Kidney (tissue), 22 donors: ENCODE data around the gene FADS2. TPM values are rescaled to one million over a fixed set of nuclear protein-coding genes. Genes with fewer than 3 reads are reported as not detected.

ENCODE experiments used
- DNase-seq, 5 donors: peaks; one replicate each; pipeline ENCODE4 v3.0.0-alpha.2; 2013 to 2020
- FAIRE-seq: peaks from 2 replicates; lab custom pipeline; 2012; peaks lifted over from hg19 to GRCh38; lab: Jason Lieb, UNC
- H3K27ac ChIP-seq, 2 donors: one replicate each; pipeline ENCODE4 v1.7.0; 2013; ENCODE audit warnings: low read depth in 2 of 2, low read length in 2 of 2, inconsistent platforms in 1 of 2
- H3K27me3 ChIP-seq: one replicate; pipeline ENCODE4 v1.7.1; 2013; ENCODE audit warnings: low read length, inconsistent platforms; ENCODE audit not compliant: control insufficient read depth, insufficient read depth
- H3K36me3 ChIP-seq, 3 donors: one replicate each; pipeline versions ENCODE4 v1.7.0 to v1.7.1; 2013; ENCODE audit warnings: low read length in 3 of 3, control low read depth in 1 of 3, inconsistent platforms in 1 of 3; ENCODE audit not compliant: insufficient read depth in 3 of 3, control insufficient read depth in 2 of 3
- H3K4me1 ChIP-seq, 3 donors: one replicate each; pipeline versions ENCODE4 v1.7.0 to v1.7.1; 2013; ENCODE audit warnings: low read length in 3 of 3, inconsistent platforms in 1 of 3, low read depth in 1 of 3; ENCODE audit not compliant: control insufficient read depth in 2 of 3, insufficient read depth in 2 of 3
- H3K4me3 ChIP-seq, 3 donors: one replicate each; pipeline versions ENCODE4 v1.7.0 to v1.8.1; 2013; ENCODE audit warnings: low read length in 3 of 3, control low read depth in 1 of 3, inconsistent platforms in 1 of 3
- H3K9ac ChIP-seq, 3 donors: one replicate each; pipeline versions ENCODE4 v1.7.0 to v1.7.1; 2013; ENCODE audit warnings: low read length in 3 of 3, control low read depth in 1 of 3, inconsistent platforms in 1 of 3
- H3K9me3 ChIP-seq, 3 donors: one replicate each; pipeline versions ENCODE4 v1.7.0 to v1.7.1; 2013; ENCODE audit warnings: low read length in 3 of 3, control low read depth in 1 of 3, inconsistent platforms in 1 of 3; ENCODE audit not compliant: control insufficient read depth in 2 of 3, insufficient read depth in 1 of 3
- intact Hi-C: fragments of 100-400 bp; cut with DNase I; formaldehyde crosslinking; loops from one replicate; pipeline ENCODE4 v1.11.1; 2022
- long read RNA-seq, 10 donors: library from polyadenylated mRNA in 1 of 10; unstranded in 1 of 10; transcript quantifications; one replicate each; pipeline ENCODE4 v2.0.0 and lab custom pipeline, GENCODE V29; 2021 to 2026
- polyA plus RNA-seq: library from polyadenylated mRNA; stranded (reverse); fragments of 350-450 nt; fragmentation: Illumina TruSeq; extraction: RNeasy Lipid Tissue Mini Kit (QIAGEN cat#74804); gene quantifications from one replicate; pipeline ENCODE4 v1.2.3, GENCODE V29; 2014; ENCODE audit warnings: low read depth, low replicate concordance; ENCODE audit not compliant: insufficient read depth
- total RNA-seq: library from RNA; stranded (reverse); fragmentation: NEBNext Ultra II Directional; extraction: Animal tissue kit (Norgen Biotek cat#: 25700); gene quantifications from one replicate; pipeline ENCODE4 v1.2.1, GENCODE V29; 2021
- TF ChIP-seq, protein P1 (sequence below): IDR thresholded peaks from 3 replicates; pipeline ENCODE4 v1.5.1; 2012; ENCODE audit warnings: mild to moderate bottlenecking, moderate library complexity, borderline replicate concordance; ENCODE audit not compliant: insufficient read depth; ENCODE audit errors: extremely low read depth
- donor health status: control.
- donor health status: control.
- donor health status: control.
- donor health status: control.
- donor health status: control.
- donor health status: DM: yes; HTN: yes; CAD: no.
- donor health status: Normal renal cell carcinoma (clear cell type).

FADS2 gene
- 49.2 TPM for total RNA-seq
- 9.8 TPM for polyA plus RNA-seq
- long read RNA-seq, donor 1, full-length matches to known transcripts, result 22 of 163 reads
- long read RNA-seq, donor 1, partial matches to known transcripts, result 132 of 163 reads
- long read RNA-seq, donor 1, other reads (novel, unspliced or antisense), result 9 of 163 reads
- long read RNA-seq, donor 2, full-length matches to known transcripts, result 12 of 34 reads
- long read RNA-seq, donor 2, partial matches to known transcripts, result 22 of 34 reads
- long read RNA-seq, donor 2, other reads (novel, unspliced or antisense), result 0 of 34 reads
- long read RNA-seq, donor 3, transcript FADS2-202 (12 exons, 3,630 nt), result major isoform, 7 of 19 reads
- long read RNA-seq, donor 3, partial matches to known transcripts, result 10 of 19 reads
- long read RNA-seq, donor 3, other reads (novel, unspliced or antisense), result 0 of 19 reads
- long read RNA-seq, donor 4, transcript FADS2-202 (12 exons, 3,630 nt), result major isoform, 18 of 58 reads
- long read RNA-seq, donor 4, partial matches to known transcripts, result 39 of 58 reads
- long read RNA-seq, donor 4, other reads (novel, unspliced or antisense), result 0 of 58 reads
- long read RNA-seq, donor 5, partial matches to known transcripts, result 6 of 6 reads
- long read RNA-seq, donor 5, other reads (novel, unspliced or antisense), result 0 of 6 reads
- long read RNA-seq, donor 6, partial matches to known transcripts, result 0 of 2 reads
- long read RNA-seq, donor 6, other reads (novel, unspliced or antisense), result 0 of 2 reads
- long read RNA-seq, donor 7, full-length matches to known transcripts, result 13 of 51 reads
- long read RNA-seq, donor 7, partial matches to known transcripts, result 32 of 51 reads
- long read RNA-seq, donor 7, other reads (novel, unspliced or antisense), result 6 of 51 reads
- long read RNA-seq, donor 8, full-length matches to known transcripts, result 13 of 28 reads
- long read RNA-seq, donor 8, partial matches to known transcripts, result 15 of 28 reads
- long read RNA-seq, donor 8, other reads (novel, unspliced or antisense), result 0 of 28 reads
- long read RNA-seq, donor 9, partial matches to known transcripts, result 14 of 18 reads
- long read RNA-seq, donor 9, other reads (novel, unspliced or antisense), result 0 of 18 reads
- long read RNA-seq, donor 10, transcript FADS2-202 (12 exons, 3,630 nt), result major isoform, 6 of 45 reads
- long read RNA-seq, donor 10, partial matches to known transcripts, result 28 of 45 reads
- long read RNA-seq, donor 10, other reads (novel, unspliced or antisense), result 7 of 45 reads

DNA sequence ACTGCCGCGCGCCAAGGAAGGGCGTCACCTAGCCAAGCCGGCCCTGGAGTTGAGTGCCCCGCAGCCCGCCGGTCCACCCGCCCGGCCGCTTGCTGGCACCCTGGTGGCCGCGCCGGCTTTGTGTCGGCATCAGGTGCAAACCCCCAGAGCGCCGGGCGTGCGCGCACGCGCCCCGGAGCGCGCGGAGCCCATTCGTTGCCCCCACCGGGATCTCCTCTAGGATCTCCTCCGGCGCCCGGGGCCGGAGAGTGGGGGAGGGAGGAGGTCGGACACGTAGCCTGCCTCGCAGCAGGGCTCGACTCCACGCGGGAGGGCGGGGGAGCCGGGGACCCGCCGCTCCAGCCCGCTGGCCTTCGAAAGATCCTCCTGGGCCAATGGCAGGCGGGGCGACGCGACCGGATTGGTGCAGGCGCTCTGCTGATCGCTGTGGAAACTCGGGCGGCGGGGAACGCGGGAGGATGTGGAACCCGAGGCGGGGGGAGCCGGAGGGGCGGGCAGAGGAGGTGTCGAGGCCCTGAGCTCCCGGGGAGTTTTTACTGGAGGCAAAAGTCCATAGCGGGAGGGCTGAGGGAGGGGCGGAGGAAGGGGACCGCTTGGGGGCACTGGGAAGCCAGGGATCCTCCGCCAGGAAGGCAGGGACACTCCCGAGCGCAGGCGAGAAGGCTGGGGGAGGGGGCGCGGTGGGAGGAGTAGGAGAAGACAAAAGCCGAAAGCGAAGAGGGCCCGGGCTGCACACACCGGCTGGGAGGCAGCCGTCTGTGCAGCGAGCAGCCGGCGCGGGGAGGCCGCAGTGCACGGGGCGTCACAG, at the start of gene FADS2:
FADS2 (plus strand) TSS at position 730 of the 808 bp plus-strand sequence. CDS start 91 bp downstream, outside the sequence.
- DNase-seq, result peak; percentile 97 to 98 (median 98)
- H3K9ac ChIP-seq, result peak within 1 kb of the TSS in 2 of 3 donors; percentile 41 to 55
- intact Hi-C loops, result no loop called here
- FAIRE-seq, result no peak
- no peaks in the 10 kb centered on the region for H3K9me3 ChIP-seq
- no peaks in the 10 kb centered on the region for H3K36me3 ChIP-seq
- peak within 1 kb of the TSS; percentile 58 to 80 for H3K27ac ChIP-seq
- H3K4me1 ChIP-seq, result peaks cover 0 to 25% (median 20%) of the 10 kb centered on the region in 3 donors
- peak within 1 kb of the TSS; percentile 57 to 69 (median 63) for H3K4me3 ChIP-seq
- no peaks in the 10 kb centered on the region for H3K27me3 ChIP-seq
- TF ChIP-seq, protein P1, sequence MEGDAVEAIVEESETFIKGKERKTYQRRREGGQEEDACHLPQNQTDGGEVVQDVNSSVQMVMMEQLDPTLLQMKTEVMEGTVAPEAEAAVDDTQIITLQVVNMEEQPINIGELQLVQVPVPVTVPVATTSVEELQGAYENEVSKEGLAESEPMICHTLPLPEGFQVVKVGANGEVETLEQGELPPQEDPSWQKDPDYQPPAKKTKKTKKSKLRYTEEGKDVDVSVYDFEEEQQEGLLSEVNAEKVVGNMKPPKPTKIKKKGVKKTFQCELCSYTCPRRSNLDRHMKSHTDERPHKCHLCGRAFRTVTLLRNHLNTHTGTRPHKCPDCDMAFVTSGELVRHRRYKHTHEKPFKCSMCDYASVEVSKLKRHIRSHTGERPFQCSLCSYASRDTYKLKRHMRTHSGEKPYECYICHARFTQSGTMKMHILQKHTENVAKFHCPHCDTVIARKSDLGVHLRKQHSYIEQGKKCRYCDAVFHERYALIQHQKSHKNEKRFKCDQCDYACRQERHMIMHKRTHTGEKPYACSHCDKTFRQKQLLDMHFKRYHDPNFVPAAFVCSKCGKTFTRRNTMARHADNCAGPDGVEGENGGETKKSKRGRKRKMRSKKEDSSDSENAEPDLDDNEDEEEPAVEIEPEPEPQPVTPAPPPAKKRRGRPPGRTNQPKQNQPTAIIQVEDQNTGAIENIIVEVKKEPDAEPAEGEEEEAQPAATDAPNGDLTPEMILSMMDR, result no peak

DNA sequence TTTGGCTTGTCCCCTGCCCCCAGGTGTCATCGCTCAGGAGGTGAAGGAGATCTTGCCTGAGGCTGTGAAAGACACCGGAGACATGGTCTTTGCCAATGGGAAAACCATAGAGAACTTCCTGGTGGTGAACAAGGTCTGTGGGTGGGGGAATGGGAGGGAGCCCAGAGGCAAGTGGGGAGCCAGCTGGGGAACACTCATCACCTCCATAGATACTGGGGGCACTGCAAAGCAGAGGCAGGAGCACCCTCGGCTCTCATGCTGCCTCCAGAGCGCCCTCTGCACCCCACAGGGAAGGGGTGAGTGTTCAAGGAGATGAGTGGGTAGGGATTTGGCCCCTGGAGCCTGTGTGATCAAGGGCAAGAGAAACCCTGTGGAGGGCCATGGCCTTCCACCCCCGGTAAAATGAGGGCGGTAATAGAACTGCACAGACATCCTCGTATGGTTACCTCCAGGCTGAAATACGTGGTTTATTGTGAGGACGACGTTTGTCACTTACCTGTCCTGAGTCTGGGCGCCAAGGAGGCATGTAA, 49.7 kb upstream of the FADS2 start:
- no peak for FAIRE-seq
- peak in 1 of 5 donors; percentile 56 for DNase-seq
- no peak overlapping the region for H3K27ac ChIP-seq

More for the DNA sequence above, 49.7 kb upstream of the FADS2 start:
- TF ChIP-seq, protein P1, result no peak
- intact Hi-C loops, result no loop called here
- H3K4me3 ChIP-seq, result no peak overlapping the region
- H3K9ac ChIP-seq, result no peak overlapping the region
- H3K27me3 ChIP-seq, result no peaks in the 10 kb centered on the region
- H3K4me1 ChIP-seq, result peaks cover 0 to 2% (median 0%) of the 10 kb centered on the region in 3 donors
- H3K9me3 ChIP-seq, result no peaks in the 10 kb centered on the region
- peaks cover 0 to 2% (median 0%) of the 10 kb centered on the region in 3 donors for H3K36me3 ChIP-seq
